Choroid plexus epithelial cell (primary cell): ENCODE results near the gene CD34.

ENCODE experiments used
- DNase-seq: peaks from one replicate; pipeline ENCODE4 v3.0.0-alpha.2; 2010; ENCODE audit warnings: low read depth
- H3K4me3 ChIP-seq: 2 replicates; pipeline ENCODE4 v1.5.1; 2011; ENCODE audit warnings: low read depth, mild to moderate bottlenecking, control low read depth, low read length, moderate library complexity
- CTCF ChIP-seq: conservative IDR thresholded peaks from 2 replicates; pipeline ENCODE4 v1.5.1; 2011; ENCODE audit warnings: low read depth, mild to moderate bottlenecking, control low read depth, inconsistent platforms, low read length, moderate library complexity

The CD34 gene

GRCh38 chr1:207851696-207852095, 59.2 kb downstream of the CD34 start:
- no peak overlapping the region for H3K4me3 ChIP-seq
- no peak for TF ChIP-seq CTCF
- DNase-seq: no peak

- H3K4me3 ChIP-seq: no peak overlapping the region
- DNase-seq: no peak
- TF ChIP-seq CTCF: no peak
These were observed 60.1 kb downstream of the CD34 start for GRCh38 chr1:207850621-207851407.

GRCh38 chr1:207849646-207850045, 61.3 kb downstream of the CD34 start:
- TF ChIP-seq CTCF: no peak
- no peak for DNase-seq
- no peak overlapping the region for H3K4me3 ChIP-seq

GRCh38 chr1:207849016-207849415, 61.9 kb downstream of the CD34 start:
- TF ChIP-seq CTCF: no peak
- DNase-seq: no peak
- H3K4me3 ChIP-seq: no peak overlapping the region

- H3K4me3 ChIP-seq: no peak overlapping the region
- DNase-seq: peak; percentile 67
- no peak for TF ChIP-seq CTCF
These were observed 62.7 kb downstream of the CD34 start for GRCh38 chr1:207848234-207848633.

- peak; percentile 56 for DNase-seq
- TF ChIP-seq CTCF: no peak
- H3K4me3 ChIP-seq: no peak overlapping the region
These were observed 63.8 kb downstream of the CD34 start for GRCh38 chr1:207847116-207847515.

- H3K4me3 ChIP-seq: no peak overlapping the region
- no peak for DNase-seq
- no peak for TF ChIP-seq CTCF
These were observed 65.8 kb downstream of the CD34 start for GRCh38 chr1:207845109-207845508.
